K562 (cell line): Measurements from ENCODE around the gene ADGRD1. TPM values are rescaled to one million over a fixed set of nuclear protein-coding genes. Genes with fewer than 3 reads are reported as not detected.
A peak's percentile ranks its signal among the peaks of the same experiment; 100 is the strongest.

Experiments
- ATAC-seq: fragments of 200-7000 bp; cut with Tn5 transposase; 3 replicates; pipeline ENCODE4 v1.9.1; 2020; ENCODE audit warnings: moderate library complexity
- BruUV-seq: library from RNA; stranded (reverse); fragments of 400-500 nt; replicated peaks from 2 replicates; lab custom pipeline; 2021; lab: Mats Ljungman, UMichigan
- CTCF ChIA-PET: fragments of 300-600 bp; formaldehyde crosslinking; extraction: SDS; loops from one replicate; lab custom pipeline; 2021; ENCODE audit warnings: low intra/inter-chr PET ratio; lab: Yijun Ruan, JAX
- POLR2A ChIA-PET: fragments of 300-600, 350-650 bp; sonication (Branson Sonifier 250); formaldehyde crosslinking; extraction: SDS; loops from one replicate; lab custom pipeline; 2021; ENCODE audit warnings: antibody characterized with exemption, inconsistent platforms; lab: Yijun Ruan, JAX
- DNase-seq, 4 experiments: peaks; one replicate each; pipeline versions ENCODE4 v3.0.0 to v3.0.0-alpha.2; 2011 to 2018; ENCODE audit warnings: low spot score in 3 of 4, mixed read lengths in 3 of 4; ENCODE audit errors: extremely low read depth in 1 of 4
- FAIRE-seq: peaks from 2 replicates; lab custom pipeline; 2011; peaks lifted over from hg19 to GRCh38; lab: Jason Lieb, UNC
- H2AFZ ChIP-seq: 2 replicates; pipeline ENCODE4 v1.6.0; 2011; ENCODE audit warnings: low read depth, low read length, control low read depth, inconsistent platforms
- H3K27ac ChIP-seq: fragments of 200-600 bp; 3 replicates; pipeline ENCODE4 v1.8.0; 2011; ENCODE audit warnings: low read depth, mild to moderate bottlenecking, control low read depth, inconsistent platforms, low read length, moderate library complexity, mixed read lengths; ENCODE audit errors: extremely low read depth
- H3K27me3 ChIP-seq, 2 experiments: fragments of 300-600 bp in 1 of 2; 2 replicates in 1 of 2; 3 replicates in 1 of 2; pipeline versions ENCODE4 v1.6.0 to v1.8.0; 2011; ENCODE audit warnings: inconsistent platforms in 2 of 2, low read length in 2 of 2, mild to moderate bottlenecking in 1 of 2, mixed read lengths in 1 of 2, moderate library complexity in 1 of 2; ENCODE audit not compliant: control insufficient read depth in 2 of 2, insufficient read depth in 2 of 2
- H3K36me3 ChIP-seq: fragments of 300-600 bp; 3 replicates; pipeline ENCODE4 v1.8.0; 2011; ENCODE audit warnings: mild to moderate bottlenecking, low read length, inconsistent platforms; ENCODE audit not compliant: control insufficient read depth, insufficient read depth
- H3K4me1 ChIP-seq, 2 experiments: fragments of 200-600 bp in 1 of 2; replicated peaks in 1 of 2; 2 replicates in 1 of 2; 3 replicates in 1 of 2; pipeline versions ENCODE4 v1.5.1 to v1.8.0; 2011; ENCODE audit warnings: inconsistent platforms in 2 of 2, low read length in 2 of 2, mild to moderate bottlenecking in 1 of 2, mixed read lengths in 1 of 2, moderate library complexity in 1 of 2; ENCODE audit not compliant: control insufficient read depth in 2 of 2, insufficient read depth in 2 of 2
- H3K4me2 ChIP-seq: 2 replicates; pipeline ENCODE4 v1.6.1; 2011; ENCODE audit warnings: low read length, control low read depth, inconsistent platforms, mixed read lengths; ENCODE audit not compliant: insufficient read depth
- H3K4me3 ChIP-seq: fragments of 200-600 bp; sonication (generic), shearing (Covaris generic); 2 replicates; pipeline ENCODE4 v1.5.1; 2016; ENCODE audit warnings: control low read depth, inconsistent platforms
- H3K79me2 ChIP-seq: fragments of 200-600 bp; 3 replicates; pipeline ENCODE4 v1.8.0; 2011; ENCODE audit warnings: low read length, inconsistent platforms; ENCODE audit not compliant: control insufficient read depth, insufficient read depth
- H3K9ac ChIP-seq, 2 experiments: 2 replicates each; pipeline versions ENCODE4 v1.6.0 to v1.6.1; 2011; ENCODE audit warnings: low read depth in 2 of 2, low read length in 2 of 2, control low read depth in 1 of 2, inconsistent platforms in 1 of 2, mild to moderate bottlenecking in 1 of 2, mixed read lengths in 1 of 2; ENCODE audit not compliant: insufficient read depth in 1 of 2
- H3K9me1 ChIP-seq: one replicate; pipeline ENCODE4 v1.6.0; 2011; ENCODE audit warnings: inconsistent platforms, mild to moderate bottlenecking, low read length, moderate library complexity; ENCODE audit not compliant: control insufficient read depth, insufficient read depth
- H3K9me3 ChIP-seq: replicated peaks from 2 replicates; pipeline ENCODE4 v1.5.1; 2011; ENCODE audit warnings: low read depth, low read length, inconsistent platforms; ENCODE audit not compliant: control insufficient read depth, insufficient read depth
- H4K20me1 ChIP-seq: replicated peaks from 2 replicates; pipeline ENCODE4 v1.6.1; 2011; ENCODE audit warnings: low read length, inconsistent platforms, mixed read lengths; ENCODE audit not compliant: control insufficient read depth, insufficient read depth
- GATAD2B ChIP-seq: fragments of 450-650 bp; IDR thresholded peaks from 2 replicates; pipeline ENCODE4 v1.6.1; 2017; ENCODE audit warnings: mild to moderate bottlenecking, borderline replicate concordance
- HDAC2 ChIP-seq: fragments of 450-650 bp; IDR thresholded peaks from 2 replicates; pipeline ENCODE4 v1.6.1; 2016; ENCODE audit warnings: mild to moderate bottlenecking
- KHSRP ChIP-seq: fragments of 450-650 bp; IDR thresholded peaks from 2 replicates; pipeline ENCODE4 v1.6.1; 2017
- MLLT1 ChIP-seq, 2 experiments: fragments of 450-650 bp; IDR thresholded peaks; 2 replicates each; pipeline ENCODE4 v1.6.1; 2016
- MTA3 ChIP-seq: fragments of 450-650 bp; formaldehyde crosslinking; IDR thresholded peaks from 2 replicates; pipeline ENCODE4 v1.6.1; 2017; ENCODE audit warnings: mild to moderate bottlenecking, borderline replicate concordance
- PHB ChIP-seq: fragments of 250-450 bp; sonication (Bioruptor Pico); IDR thresholded peaks from 2 replicates; pipeline ENCODE4 v1.5.0; 2021
- ZNF766 ChIP-seq: fragments of 200-800 bp; sonication (Bioruptor generic); conservative IDR thresholded peaks from 2 replicates; pipeline ENCODE4 v1.6.1; 2016; ENCODE audit warnings: missing genetic modification characterization, missing compliant biosample characterization
- WGBS: fragments of 100-300 bp; shearing (Covaris generic); methylation state at CpG from one replicate; pipeline ENCODE4 v1.1.6; 2016; ENCODE audit warnings: low coverage, mixed read lengths; ENCODE audit not compliant: insufficient coverage; ENCODE audit errors: missing lambda C conversion rate; 5-methylcytosine and 5-hydroxymethylcytosine counted together
- in situ Hi-C: fragments of 300-500 bp; cut with MboI; formaldehyde crosslinking; loops from 4 replicates; pipeline ENCODE4 v1.15.0; 2018; ENCODE audit warnings: inconsistent platforms, mixed read lengths
- intact Hi-C: fragments of 100-400 bp; cut with micrococcal nuclease; formaldehyde crosslinking; loops from 2 replicates; pipeline ENCODE4 v1.14.2; 2022
- polyA plus RNA-seq, 8 experiments: library from polyadenylated mRNA; depleted of rRNA in 4 of 8; stranded (reverse) in 5 of 8; unstranded in 3 of 8; fragments of >200 nt; fragmentation: Nextera tagmentation in 2 of 8; fragmentation: Illumina TruSeq in 1 of 8; extraction: Ambion mirVana in 2 of 8; extraction: Trizol in 1 of 8; gene quantifications; 2 replicates each; pipeline versions ENCODE4 v1.2.1 to v1.2.3, GENCODE V29; 2011 to 2014; ENCODE audit warnings: inconsistent platforms in 1 of 8, missing spikeins in 1 of 8
- total RNA-seq, 7 experiments: library from RNA; depleted of rRNA in 6 of 7; stranded (reverse); fragments of >200 nt in 6 of 7; fragmentation: Illumina TruSeq in 2 of 7; extraction: Trizol in 2 of 7; gene quantifications; 2 replicates each; pipeline versions ENCODE4 v1.2.1 to v1.2.3, GENCODE V29; 2011 to 2021; ENCODE audit warnings: low replicate concordance in 1 of 7

The ADGRD1 gene
- total and polyA plus RNA-seq, 9 of the 15 experiments (the other 6 are each of a cell fraction or from before 2014, with no cell fraction given) = 1.7 to 11.7 (median 3.3) TPM

DNA sequence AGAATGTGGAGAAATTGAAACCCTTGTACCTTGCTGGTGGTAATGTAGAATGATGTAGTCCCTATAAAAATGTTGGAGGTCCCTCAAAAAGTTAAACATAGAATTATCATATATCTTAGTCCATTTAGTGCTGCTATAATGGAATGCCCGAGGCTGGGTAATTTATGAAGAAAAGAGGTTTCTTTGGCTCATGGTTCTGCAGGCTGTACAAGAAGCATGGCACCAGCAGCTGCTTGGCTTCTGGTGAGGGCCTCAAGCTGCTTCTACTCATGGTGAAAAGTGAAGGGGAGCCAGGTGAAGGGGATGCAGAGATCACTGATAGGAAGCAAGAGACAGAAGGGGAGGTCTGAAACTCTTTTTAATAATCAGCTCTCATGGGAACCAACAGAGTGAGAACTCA lies 233.9 kb downstream of the ADGRD1 start:
- Histone ChIP-seq H4K20me1 (no peaks in the 10 kb centered on the region), H2AFZ (no peak overlapping the region), H3K4me2 (no peak overlapping the region), H3K9ac (no peak overlapping the region), H3K9me1 (no peaks in the 10 kb centered on the region), H3K9me3 (peaks cover 2% of the 10 kb centered on the region; the same call in 1 of the 2 replicates), H3K79me2 (no peaks in the 10 kb centered on the region), H3K27ac (no peak overlapping the region), H3K4me3 (no peak overlapping the region), H3K4me1 (no peaks in the 10 kb centered on the region), H3K27me3 (peaks cover 2 to 5% of the 10 kb centered on the region in 2 experiments; a peak in 3 of 5 replicates), H3K36me3 (no peaks in the 10 kb centered on the region)
- no TSS peak for BruUV-seq
- intact Hi-C loops (no loop called here), in situ Hi-C loops (no loop called here)
- DNase-seq = no peak
- ATAC-seq = no peak
- 0% methylated on average over 1 of the region's 1 CpG for WGBS
- ChIA-PET CTCF (no interaction called here), POLR2A (interaction anchor here (0.7 kb wide), 1 partner anchor 24 kb away, joined by 3 read pairs; no protein-coding TSS in a partner anchor)
- TF ChIP-seq HDAC2 = no peak
- no peak for TF ChIP-seq GATAD2B
- peak; percentile 91 for TF ChIP-seq ZNF766 (CRISPR knock-in tag)
- no peak for TF ChIP-seq PHB (CRISPR knock-in tag)
- no peak for TF ChIP-seq KHSRP
- TF ChIP-seq MTA3 = no peak
- no peak for TF ChIP-seq MLLT1 (IDR thresholded peaks at IDR 0.05)
- FAIRE-seq = no peak
